ENCODE results near the gene TST.

The TST gene

GRCh38 chr22:37028692-37029674, 9.7 kb upstream of the TST start:
- Histone ChIP-seq H3K4me3 (ENCODE audit: low read length) (no peak overlapping the region), H3K27ac (ENCODE audit: low read depth, low read length) (no peak overlapping the region), H3K9ac (ENCODE audit: low read depth, low read length) (no peak overlapping the region), H3K9me3 (ENCODE audit: insufficient read depth, low read depth, low read length) (no peaks in the 10 kb centered on the region), H3K4me1 (ENCODE audit: insufficient read depth, low read length) (peaks cover 12% of the 10 kb centered on the region; the same call in 1 of the 2 replicates), H3K27me3 (ENCODE audit: insufficient read depth, low read length) (no peaks in the 10 kb centered on the region), H3K36me3 (ENCODE audit: insufficient read depth, low read length) (peaks cover 51% of the 10 kb centered on the region)
- WGBS: 95% methylated on average over 22 of the region's 22 CpGs

GRCh38 chr22:37027556-37027955, 8.3 kb upstream of the TST start:
- Histone ChIP-seq H3K4me3 (ENCODE audit: low read length) (no peak overlapping the region), H3K27me3 (ENCODE audit: insufficient read depth, low read length) (no peaks in the 10 kb centered on the region), H3K27ac (ENCODE audit: low read depth, low read length) (no peak overlapping the region), H3K9ac (ENCODE audit: low read depth, low read length) (no peak overlapping the region), H3K36me3 (ENCODE audit: insufficient read depth, low read length) (peaks cover 51% of the 10 kb centered on the region), H3K4me1 (ENCODE audit: insufficient read depth, low read length) (peaks cover 7% of the 10 kb centered on the region; the same call in 1 of the 2 replicates), H3K9me3 (ENCODE audit: insufficient read depth, low read depth, low read length) (no peaks in the 10 kb centered on the region)
- 89% methylated on average over 7 of the region's 7 CpGs for WGBS

- H3K27ac ChIP-seq (ENCODE audit: low read depth, low read length): no peak overlapping the region
- no peak overlapping the region for H3K4me3 ChIP-seq (ENCODE audit: low read length)
- peaks cover 3% of the 10 kb centered on the region; the same call in 1 of the 2 replicates for H3K4me1 ChIP-seq (ENCODE audit: insufficient read depth, low read length)
- no peaks in the 10 kb centered on the region for H3K27me3 ChIP-seq (ENCODE audit: insufficient read depth, low read length)
- no peaks in the 10 kb centered on the region for H3K9me3 ChIP-seq (ENCODE audit: insufficient read depth, low read depth, low read length)
- peaks cover 51% of the 10 kb centered on the region for H3K36me3 ChIP-seq (ENCODE audit: insufficient read depth, low read length)
- 93% methylated on average over 5 of the region's 5 CpGs for WGBS
- no peak overlapping the region for H3K9ac ChIP-seq (ENCODE audit: low read depth, low read length)
These were observed 7.1 kb upstream of the TST start for GRCh38 chr22:37026325-37026724.

- Histone ChIP-seq H3K9ac (ENCODE audit: low read depth, low read length) (no peak overlapping the region), H3K4me1 (ENCODE audit: insufficient read depth, low read length) (peaks cover 3% of the 10 kb centered on the region; the same call in 1 of the 2 replicates), H3K27ac (ENCODE audit: low read depth, low read length) (no peak overlapping the region), H3K9me3 (ENCODE audit: insufficient read depth, low read depth, low read length) (no peaks in the 10 kb centered on the region), H3K36me3 (ENCODE audit: insufficient read depth, low read length) (peaks cover 51% of the 10 kb centered on the region), H3K4me3 (ENCODE audit: low read length) (no peak overlapping the region), H3K27me3 (ENCODE audit: insufficient read depth, low read length) (no peaks in the 10 kb centered on the region)
- WGBS: 83% methylated on average over 10 of the region's 10 CpGs
These were observed 6.3 kb upstream of the TST start for GRCh38 chr22:37025500-37026070.

GRCh38 chr22:37024339-37025157, 5.3 kb upstream of the TST start:
- Histone ChIP-seq H3K9ac (ENCODE audit: low read depth, low read length) (no peak overlapping the region), H3K36me3 (ENCODE audit: insufficient read depth, low read length) (peaks cover 43% of the 10 kb centered on the region), H3K9me3 (ENCODE audit: insufficient read depth, low read depth, low read length) (no peaks in the 10 kb centered on the region), H3K4me1 (ENCODE audit: insufficient read depth, low read length) (peaks cover 3% of the 10 kb centered on the region; the same call in 1 of the 2 replicates), H3K4me3 (ENCODE audit: low read length) (no peak overlapping the region), H3K27ac (ENCODE audit: low read depth, low read length) (no peak overlapping the region), H3K27me3 (ENCODE audit: insufficient read depth, low read length) (no peaks in the 10 kb centered on the region)
- 94% methylated on average over 71 of the region's 71 CpGs for WGBS

- Histone ChIP-seq H3K9me3 (ENCODE audit: insufficient read depth, low read depth, low read length) (no peaks in the 10 kb centered on the region), H3K27ac (ENCODE audit: low read depth, low read length) (no peak overlapping the region), H3K4me3 (ENCODE audit: low read length) (no peak overlapping the region), H3K9ac (ENCODE audit: low read depth, low read length) (no peak overlapping the region), H3K36me3 (ENCODE audit: insufficient read depth, low read length) (peaks cover 36% of the 10 kb centered on the region), H3K4me1 (ENCODE audit: insufficient read depth, low read length) (peaks cover 3% of the 10 kb centered on the region; the same call in 1 of the 2 replicates), H3K27me3 (ENCODE audit: insufficient read depth, low read length) (no peaks in the 10 kb centered on the region)
- WGBS: 95% methylated on average over 34 of the region's 34 CpGs
These were observed 4.6 kb upstream of the TST start for GRCh38 chr22:37023743-37024338.

- Histone ChIP-seq H3K4me3 (ENCODE audit: low read length) (no peak overlapping the region), H3K9me3 (ENCODE audit: insufficient read depth, low read depth, low read length) (no peaks in the 10 kb centered on the region), H3K27me3 (ENCODE audit: insufficient read depth, low read length) (no peaks in the 10 kb centered on the region), H3K27ac (ENCODE audit: low read depth, low read length) (no peak overlapping the region), H3K4me1 (ENCODE audit: insufficient read depth, low read length) (peaks cover 7% of the 10 kb centered on the region; the same call in 1 of the 2 replicates), H3K36me3 (ENCODE audit: insufficient read depth, low read length) (peaks cover 34% of the 10 kb centered on the region), H3K9ac (ENCODE audit: low read depth, low read length) (no peak overlapping the region)
- WGBS: 88% methylated on average over 16 of the region's 16 CpGs
These were observed 3.5 kb upstream of the TST start for GRCh38 chr22:37022483-37023337.

GRCh38 chr22:37021710-37022482, 2.6 kb upstream of the TST start:
- 81% methylated on average over 13 of the region's 13 CpGs for WGBS
- no peak overlapping the region for H3K27ac ChIP-seq (ENCODE audit: low read depth, low read length)
- peaks cover 39% of the 10 kb centered on the region for H3K36me3 ChIP-seq (ENCODE audit: insufficient read depth, low read length)
- no peak overlapping the region for H3K9ac ChIP-seq (ENCODE audit: low read depth, low read length)
- no peaks in the 10 kb centered on the region for H3K27me3 ChIP-seq (ENCODE audit: insufficient read depth, low read length)
- no peaks in the 10 kb centered on the region for H3K9me3 ChIP-seq (ENCODE audit: insufficient read depth, low read depth, low read length)
- 0 out of 2 replicates have a peak, but pooled peaks cover 4% of the 10 kb centered on the region for H3K4me1 ChIP-seq (ENCODE audit: insufficient read depth, low read length)
- no peak overlapping the region for H3K4me3 ChIP-seq (ENCODE audit: low read length)

- Histone ChIP-seq H3K36me3 (ENCODE audit: insufficient read depth, low read length) (peaks cover 39% of the 10 kb centered on the region), H3K27me3 (ENCODE audit: insufficient read depth, low read length) (no peaks in the 10 kb centered on the region), H3K9me3 (ENCODE audit: insufficient read depth, low read depth, low read length) (no peaks in the 10 kb centered on the region), H3K4me3 (ENCODE audit: low read length) (no peak overlapping the region), H3K27ac (ENCODE audit: low read depth, low read length) (no peak overlapping the region), H3K4me1 (ENCODE audit: insufficient read depth, low read length) (0 out of 2 replicates have a peak, but pooled peaks cover 4% of the 10 kb centered on the region), H3K9ac (ENCODE audit: low read depth, low read length) (no peak overlapping the region)
- 95% methylated on average over 5 of the region's 5 CpGs for WGBS
These were observed 1.8 kb upstream of the TST start for GRCh38 chr22:37021041-37021440.

Data from HUES64 (cell line).